ENCODE measurements around the gene KCNAB1. TPM values are rescaled to one million over a fixed set of nuclear protein-coding genes. Genes with fewer than 3 reads are reported as not detected.

KCNAB1 gene
- total RNA-seq, 3 donors from 2014 or later: 0.65 to 13.5 (median 1.2) TPM

DNA sequence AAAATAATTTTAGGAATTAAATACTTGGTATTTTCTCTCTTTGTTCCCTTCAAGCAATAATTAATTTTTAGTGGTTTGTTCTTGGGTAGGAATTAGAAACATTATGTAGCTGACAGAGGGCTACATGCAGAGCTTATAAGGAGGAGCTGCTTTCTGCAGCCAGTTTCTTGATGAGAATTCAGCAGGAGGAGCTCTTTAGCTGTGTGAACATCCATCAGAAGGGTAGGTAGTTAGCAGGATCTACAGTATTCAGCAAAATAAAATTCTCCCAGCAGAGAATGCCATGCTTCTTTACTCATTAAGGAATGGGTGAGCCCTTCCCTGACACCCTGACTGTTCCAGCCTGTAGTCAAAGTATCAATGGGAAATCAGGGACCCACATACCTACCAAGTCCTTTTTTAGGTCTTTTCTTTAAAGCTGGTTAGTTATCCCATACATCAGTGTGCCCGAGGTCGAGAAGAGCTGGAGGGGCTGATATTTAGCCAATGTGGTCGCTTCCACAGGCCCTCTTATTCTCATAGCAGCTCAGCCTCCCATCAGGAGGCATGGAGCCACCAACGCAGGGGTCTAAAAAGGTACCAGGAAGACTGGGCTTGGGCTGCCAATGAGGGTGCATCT, 54.0 kb downstream of the KCNAB1 start:
- ATAC-seq: no peak
- Histone ChIP-seq H3K4me3 (no peak overlapping the region), H3K4me1 (ENCODE audit: low read depth) (no peaks in the 10 kb centered on the region), H3K36me3 (ENCODE audit: low read depth) (no peaks in the 10 kb centered on the region), H3K9me3 (no peaks in the 10 kb centered on the region)
- intact Hi-C loops (cut with DNase I, micrococcal nuclease): no loop called here
- TF ChIP-seq, protein P1, sequence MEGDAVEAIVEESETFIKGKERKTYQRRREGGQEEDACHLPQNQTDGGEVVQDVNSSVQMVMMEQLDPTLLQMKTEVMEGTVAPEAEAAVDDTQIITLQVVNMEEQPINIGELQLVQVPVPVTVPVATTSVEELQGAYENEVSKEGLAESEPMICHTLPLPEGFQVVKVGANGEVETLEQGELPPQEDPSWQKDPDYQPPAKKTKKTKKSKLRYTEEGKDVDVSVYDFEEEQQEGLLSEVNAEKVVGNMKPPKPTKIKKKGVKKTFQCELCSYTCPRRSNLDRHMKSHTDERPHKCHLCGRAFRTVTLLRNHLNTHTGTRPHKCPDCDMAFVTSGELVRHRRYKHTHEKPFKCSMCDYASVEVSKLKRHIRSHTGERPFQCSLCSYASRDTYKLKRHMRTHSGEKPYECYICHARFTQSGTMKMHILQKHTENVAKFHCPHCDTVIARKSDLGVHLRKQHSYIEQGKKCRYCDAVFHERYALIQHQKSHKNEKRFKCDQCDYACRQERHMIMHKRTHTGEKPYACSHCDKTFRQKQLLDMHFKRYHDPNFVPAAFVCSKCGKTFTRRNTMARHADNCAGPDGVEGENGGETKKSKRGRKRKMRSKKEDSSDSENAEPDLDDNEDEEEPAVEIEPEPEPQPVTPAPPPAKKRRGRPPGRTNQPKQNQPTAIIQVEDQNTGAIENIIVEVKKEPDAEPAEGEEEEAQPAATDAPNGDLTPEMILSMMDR (IDR thresholded peaks at IDR 0.05): no peak
- no peak for DNase-seq

DNA sequence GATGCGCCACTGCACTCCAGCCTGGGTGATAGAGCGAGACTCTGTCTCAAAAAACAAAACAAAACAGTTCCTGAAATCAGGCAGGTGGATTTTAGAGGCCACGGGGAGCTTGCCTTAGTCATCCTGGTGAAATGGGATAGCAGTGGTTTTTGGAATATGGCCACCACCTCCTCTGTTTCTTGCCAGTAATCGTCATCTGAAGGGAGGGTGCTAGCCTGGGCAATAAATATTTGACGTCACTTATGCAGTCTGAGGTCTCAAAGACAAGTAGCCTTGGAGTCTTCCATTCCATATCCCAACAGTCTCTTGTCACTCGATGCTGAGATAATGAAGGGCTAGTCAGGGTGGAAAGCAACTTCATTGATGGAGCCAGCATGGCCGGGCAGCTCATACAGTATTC, 55.2 kb downstream of the KCNAB1 start:
- intact Hi-C loops (cut with DNase I, micrococcal nuclease): no loop called here
- DNase-seq (no peak), ATAC-seq (no peak)
- Histone ChIP-seq H3K36me3 (ENCODE audit: low read depth) (no peaks in the 10 kb centered on the region), H3K9me3 (no peaks in the 10 kb centered on the region), H3K4me3 (no peak overlapping the region), H3K4me1 (ENCODE audit: low read depth) (no peaks in the 10 kb centered on the region)
- TF ChIP-seq, protein P1 (IDR thresholded peaks at IDR 0.05): no peak

GRCh38 chr3:156176048-156176447, 55.7 kb downstream of the KCNAB1 start:
- no peaks in the 10 kb centered on the region for H3K36me3 ChIP-seq (ENCODE audit: low read depth)
- H3K4me1 ChIP-seq (ENCODE audit: low read depth): no peaks in the 10 kb centered on the region
- TF ChIP-seq, protein P1 (IDR thresholded peaks at IDR 0.05): no peak
- no peak for DNase-seq
- ATAC-seq: no peak
- H3K9me3 ChIP-seq: no peaks in the 10 kb centered on the region
- no peak overlapping the region for H3K4me3 ChIP-seq
- intact Hi-C loops (cut with DNase I, micrococcal nuclease): no loop called here

DNA sequence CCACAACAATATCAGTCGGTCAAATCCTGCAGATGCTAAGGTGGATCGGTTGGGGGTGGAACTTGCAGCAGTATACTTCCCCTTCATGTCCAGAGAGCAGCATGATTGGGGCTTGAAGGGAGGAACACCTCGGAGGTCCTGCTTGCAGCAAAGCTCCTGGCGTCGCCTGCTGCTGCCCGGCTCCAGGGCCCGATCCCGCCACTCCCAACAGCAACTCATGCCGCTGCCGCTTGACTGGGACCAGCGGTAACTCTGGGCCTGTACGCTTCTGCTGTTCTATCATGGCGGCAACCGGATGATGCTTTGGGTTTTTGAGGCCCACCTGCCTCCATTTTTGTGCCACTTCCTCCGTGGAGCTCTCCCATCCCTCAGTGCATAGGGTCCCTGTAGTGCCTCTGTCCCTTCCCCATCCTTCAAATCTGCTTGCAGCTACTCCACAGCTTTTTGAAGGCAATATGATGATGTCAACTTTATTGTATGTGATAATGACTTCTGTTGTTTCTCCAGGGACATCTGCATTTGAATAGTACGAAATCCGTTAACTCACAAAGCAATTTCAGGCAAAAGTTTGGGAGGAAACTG, 56.3 kb downstream of the KCNAB1 start:
- ATAC-seq (no peak), DNase-seq (peak in 1 of 3 donors; percentile 48)
- H3K9me3 ChIP-seq: no peaks in the 10 kb centered on the region
- TF ChIP-seq, protein P1 (IDR thresholded peaks at IDR 0.05): no peak
- intact Hi-C loops (cut with DNase I, micrococcal nuclease): no loop called here
- no peaks in the 10 kb centered on the region for H3K4me1 ChIP-seq (ENCODE audit: low read depth)
- no peaks in the 10 kb centered on the region for H3K36me3 ChIP-seq (ENCODE audit: low read depth)
- no peak overlapping the region for H3K4me3 ChIP-seq

DNA sequence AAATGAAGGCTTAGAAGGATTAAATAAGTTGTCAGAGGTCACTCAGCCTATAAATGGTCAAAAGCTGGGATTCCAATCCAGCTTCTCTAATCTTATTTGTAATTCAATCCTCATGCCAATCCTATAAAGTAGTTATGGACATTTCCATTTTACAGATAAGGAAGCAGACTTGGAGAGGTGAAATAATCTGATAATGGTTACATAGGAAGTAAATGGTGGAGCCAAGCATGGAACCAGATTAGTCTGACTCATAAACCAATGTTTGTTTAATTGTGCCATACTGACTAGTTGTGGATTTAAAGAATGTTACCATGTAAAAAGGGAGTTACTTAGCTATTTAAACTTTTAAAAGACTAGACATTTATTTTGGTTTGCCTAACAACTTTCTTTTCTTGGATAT, 59.7 kb downstream of the KCNAB1 start:
- H3K36me3 ChIP-seq (ENCODE audit: low read depth): no peaks in the 10 kb centered on the region
- TF ChIP-seq, protein P1 (IDR thresholded peaks at IDR 0.05): no peak
- no peaks in the 10 kb centered on the region for H3K9me3 ChIP-seq
- ATAC-seq (no peak), DNase-seq (no peak)
- H3K4me3 ChIP-seq: no peak overlapping the region
- H3K4me1 ChIP-seq (ENCODE audit: low read depth): no peaks in the 10 kb centered on the region
- intact Hi-C loops (cut with DNase I, micrococcal nuclease): no loop called here

All from mucosa of descending colon (tissue), 3 donors.